HepG2 (cell line): ENCODE results near the gene PIGR. TPM values are rescaled to one million over a fixed set of nuclear protein-coding genes. Genes with fewer than 3 reads are reported as not detected.
A peak's percentile ranks its signal among the peaks of the same experiment; 100 is the strongest.

ENCODE experiments used
- DR1 ChIP-seq: sonication (generic); formaldehyde crosslinking; IDR thresholded peaks from 2 replicates; pipeline ENCODE4 v1.8.0; 2021; ENCODE audit warnings: mild to moderate bottlenecking, missing genetic modification reagents, inconsistent platforms
- MED1 ChIP-seq: sonication (generic); formaldehyde crosslinking; IDR thresholded peaks from 2 replicates; pipeline ENCODE4 v1.4.0; 2020; ENCODE audit warnings: missing genetic modification reagents
- MTF1 ChIP-seq: sonication (generic); formaldehyde crosslinking; IDR thresholded peaks from 2 replicates; pipeline ENCODE4 v1.5.0; 2020; ENCODE audit warnings: missing genetic modification reagents
- NFIB ChIP-seq: sonication (generic); formaldehyde crosslinking; IDR thresholded peaks from 2 replicates; pipeline ENCODE4 v1.9.0; 2021; ENCODE audit warnings: missing genetic modification reagents, mild to moderate bottlenecking, borderline replicate concordance
- NFKBIZ ChIP-seq: IDR thresholded peaks from 2 replicates; pipeline ENCODE4 v1.6.1; 2018; ENCODE audit warnings: missing genetic modification reagents, missing compliant biosample characterization
- NKX3-1 ChIP-seq: sonication (generic); formaldehyde crosslinking; IDR thresholded peaks from 2 replicates; pipeline ENCODE4 v1.5.0; 2020; ENCODE audit warnings: missing genetic modification reagents
- NR2F6 ChIP-seq, 2 experiments: IDR thresholded peaks; 2 replicates each; pipeline ENCODE4 v1.6.1; 2016; ENCODE audit warnings: antibody characterized with exemption in 1 of 2, mild to moderate bottlenecking in 1 of 2
- PITX1 ChIP-seq: sonication (generic); formaldehyde crosslinking; IDR thresholded peaks from 2 replicates; pipeline ENCODE4 v1.5.1; 2020; ENCODE audit warnings: mild to moderate bottlenecking, missing genetic modification reagents
- SOX6 ChIP-seq, 2 experiments: fragments of 450-650 bp in 1 of 2; sonication (generic) in 1 of 2; formaldehyde crosslinking in 1 of 2; IDR thresholded peaks; 2 replicates each; pipeline versions ENCODE4 v1.4.0 to v1.6.1; 2017 to 2020; ENCODE audit warnings: antibody characterized with exemption in 1 of 2, mild to moderate bottlenecking in 1 of 2, missing genetic modification reagents in 1 of 2
- STAT5B ChIP-seq: sonication (generic); formaldehyde crosslinking; IDR thresholded peaks from 2 replicates; pipeline ENCODE4 v1.4.0; 2020; ENCODE audit warnings: missing genetic modification reagents
- TBX2 ChIP-seq: sonication (generic); formaldehyde crosslinking; IDR thresholded peaks from 2 replicates; pipeline ENCODE4 v1.5.0; 2020; ENCODE audit warnings: missing genetic modification reagents, mild to moderate bottlenecking, borderline replicate concordance
- ZNF256 ChIP-seq: sonication (generic); formaldehyde crosslinking; conservative IDR thresholded peaks from 2 replicates; pipeline ENCODE4 v1.4.0; 2020; ENCODE audit warnings: missing genetic modification reagents
- ZNF343 ChIP-seq: sonication (generic); formaldehyde crosslinking; IDR thresholded peaks from 2 replicates; pipeline ENCODE4 v1.4.0; 2020; ENCODE audit warnings: mild to moderate bottlenecking, missing genetic modification reagents
- ZNF619 ChIP-seq: sonication (generic); formaldehyde crosslinking; IDR thresholded peaks from 2 replicates; pipeline ENCODE4 v1.4.0; 2020; ENCODE audit warnings: mild to moderate bottlenecking, missing genetic modification reagents
- polyA plus RNA-seq, 8 experiments: library from polyadenylated mRNA; depleted of rRNA in 3 of 8; stranded (reverse) in 7 of 8; unstranded in 1 of 8; fragments of >200 nt; fragmentation: Illumina TruSeq in 4 of 8; extraction: Trizol in 4 of 8; gene quantifications; 2 replicates each; pipeline versions ENCODE4 v1.2.1 to v1.2.3, GENCODE V29; 2011 to 2016; ENCODE audit warnings: low read depth in 4 of 8, missing spikeins in 1 of 8, mixed read lengths in 1 of 8; ENCODE audit not compliant: insufficient read depth in 1 of 8
- total RNA-seq, 5 experiments: library from RNA; depleted of rRNA; stranded (reverse); fragments of >200 nt; fragmentation: Illumina TruSeq; extraction: Trizol; gene quantifications; 2 replicates each; pipeline ENCODE4 v1.2.3, GENCODE V29; 2016; ENCODE audit warnings: low read depth in 1 of 5
- TF ChIP-seq, protein P1 (sequence below): sonication (generic); formaldehyde crosslinking; IDR thresholded peaks from 2 replicates; pipeline ENCODE4 v1.4.0; 2020; ENCODE audit warnings: missing genetic modification reagents
- TF ChIP-seq, protein P2 (sequence below): sonication (generic); formaldehyde crosslinking; IDR thresholded peaks from 2 replicates; pipeline ENCODE4 v1.4.0; 2020; ENCODE audit warnings: missing genetic modification reagents; ENCODE audit errors: not compliant biosample characterization
- TF ChIP-seq, protein P3 (sequence below): IDR thresholded peaks from 2 replicates; pipeline ENCODE4 v1.6.1; 2016; ENCODE audit warnings: missing biosample characterization, missing genetic modification reagents, low read depth
- TF ChIP-seq, protein P4 (sequence below): sonication (generic); formaldehyde crosslinking; conservative IDR thresholded peaks from 2 replicates; pipeline ENCODE4 v1.8.0; 2022; ENCODE audit warnings: low read depth, missing genetic modification reagents
- TF ChIP-seq, protein P5 (sequence below): sonication (generic); formaldehyde crosslinking; IDR thresholded peaks from 2 replicates; pipeline ENCODE4 v1.5.1; 2020; ENCODE audit warnings: mild to moderate bottlenecking, missing genetic modification reagents, borderline replicate concordance

The PIGR gene
- total and polyA plus RNA-seq, 2 of the 13 experiments (the other 11 are each of a cell fraction or from before 2014, with no cell fraction given), result not detected

DNA sequence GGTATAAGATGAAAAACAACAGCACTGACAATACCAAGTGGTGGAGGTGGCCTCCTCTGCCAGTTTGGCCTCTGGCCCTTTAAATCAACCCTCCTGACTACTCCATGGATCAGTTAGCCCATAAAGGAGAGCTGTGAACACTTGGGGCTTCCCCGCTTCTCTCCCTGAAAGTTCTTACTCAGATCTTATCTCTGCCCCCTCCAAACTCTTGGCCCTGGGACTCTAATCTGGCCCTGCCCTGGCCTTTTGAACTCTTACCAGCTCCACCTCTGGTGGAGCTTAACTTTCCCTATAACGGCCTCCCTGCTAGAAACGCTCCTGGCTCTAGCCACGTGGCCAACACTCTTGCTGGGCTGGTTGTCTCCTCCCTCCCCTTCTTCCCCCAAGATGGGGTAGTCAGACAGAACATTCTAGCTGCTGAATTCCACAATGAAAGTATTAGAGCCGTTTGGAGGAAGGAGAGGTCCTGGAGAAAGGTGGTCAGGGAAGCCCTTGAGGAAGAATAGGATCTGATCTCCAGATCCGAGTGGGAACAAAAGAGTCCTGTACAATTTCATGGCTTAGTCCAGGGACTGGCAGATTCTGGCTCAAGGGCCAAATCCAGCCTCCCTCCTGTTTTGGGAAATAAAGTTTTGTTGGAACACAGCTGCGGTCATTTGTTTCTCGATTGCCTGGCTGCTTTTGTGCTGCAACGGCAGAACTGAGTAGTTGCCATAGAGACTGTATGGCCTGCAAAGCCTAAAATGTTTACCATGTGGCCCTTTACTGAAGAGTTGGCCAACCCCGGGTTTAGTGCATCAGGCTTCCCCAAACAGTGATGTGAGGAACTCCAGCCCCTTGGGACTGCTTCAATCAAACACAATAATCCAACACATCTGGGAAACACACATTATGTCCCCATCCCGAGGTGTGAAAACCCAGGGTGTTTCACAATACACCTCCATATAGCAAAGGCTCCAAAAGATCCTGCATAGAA, 9.5 kb upstream of the PIGR start (continued):
- no peak for TF ChIP-seq NKX3-1 (CRISPR knock-in tag)
- TF ChIP-seq, protein P1, sequence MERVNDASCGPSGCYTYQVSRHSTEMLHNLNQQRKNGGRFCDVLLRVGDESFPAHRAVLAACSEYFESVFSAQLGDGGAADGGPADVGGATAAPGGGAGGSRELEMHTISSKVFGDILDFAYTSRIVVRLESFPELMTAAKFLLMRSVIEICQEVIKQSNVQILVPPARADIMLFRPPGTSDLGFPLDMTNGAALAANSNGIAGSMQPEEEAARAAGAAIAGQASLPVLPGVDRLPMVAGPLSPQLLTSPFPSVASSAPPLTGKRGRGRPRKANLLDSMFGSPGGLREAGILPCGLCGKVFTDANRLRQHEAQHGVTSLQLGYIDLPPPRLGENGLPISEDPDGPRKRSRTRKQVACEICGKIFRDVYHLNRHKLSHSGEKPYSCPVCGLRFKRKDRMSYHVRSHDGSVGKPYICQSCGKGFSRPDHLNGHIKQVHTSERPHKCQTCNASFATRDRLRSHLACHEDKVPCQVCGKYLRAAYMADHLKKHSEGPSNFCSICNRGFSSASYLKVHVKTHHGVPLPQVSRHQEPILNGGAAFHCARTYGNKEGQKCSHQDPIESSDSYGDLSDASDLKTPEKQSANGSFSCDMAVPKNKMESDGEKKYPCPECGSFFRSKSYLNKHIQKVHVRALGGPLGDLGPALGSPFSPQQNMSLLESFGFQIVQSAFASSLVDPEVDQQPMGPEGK (CRISPR knock-in tag), result no peak
- TF ChIP-seq MTF1 (CRISPR knock-in tag), result no peak
- no peak for TF ChIP-seq ZNF619 (CRISPR knock-in tag)
- TF ChIP-seq NFIB (CRISPR knock-in tag), result no peak
- no peak for TF ChIP-seq STAT5B (CRISPR knock-in tag)
- TF ChIP-seq MED1 (CRISPR knock-in tag), result no peak
- no peak for TF ChIP-seq SOX6 (IDR thresholded peaks at IDR 0.05)
- TF ChIP-seq SOX6 (CRISPR knock-in tag; IDR thresholded peaks at IDR 0.05), result no peak
- no peak for TF ChIP-seq NFKBIZ (CRISPR knock-in tag)
- TF ChIP-seq, protein P2, sequence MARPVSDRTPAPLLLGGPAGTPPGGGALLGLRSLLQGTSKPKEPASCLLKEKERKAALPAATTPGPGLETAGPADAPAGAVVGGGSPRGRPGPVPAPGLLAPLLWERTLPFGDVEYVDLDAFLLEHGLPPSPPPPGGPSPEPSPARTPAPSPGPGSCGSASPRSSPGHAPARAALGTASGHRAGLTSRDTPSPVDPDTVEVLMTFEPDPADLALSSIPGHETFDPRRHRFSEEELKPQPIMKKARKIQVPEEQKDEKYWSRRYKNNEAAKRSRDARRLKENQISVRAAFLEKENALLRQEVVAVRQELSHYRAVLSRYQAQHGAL (CRISPR knock-in tag), result no peak
- TF ChIP-seq, protein P3, sequence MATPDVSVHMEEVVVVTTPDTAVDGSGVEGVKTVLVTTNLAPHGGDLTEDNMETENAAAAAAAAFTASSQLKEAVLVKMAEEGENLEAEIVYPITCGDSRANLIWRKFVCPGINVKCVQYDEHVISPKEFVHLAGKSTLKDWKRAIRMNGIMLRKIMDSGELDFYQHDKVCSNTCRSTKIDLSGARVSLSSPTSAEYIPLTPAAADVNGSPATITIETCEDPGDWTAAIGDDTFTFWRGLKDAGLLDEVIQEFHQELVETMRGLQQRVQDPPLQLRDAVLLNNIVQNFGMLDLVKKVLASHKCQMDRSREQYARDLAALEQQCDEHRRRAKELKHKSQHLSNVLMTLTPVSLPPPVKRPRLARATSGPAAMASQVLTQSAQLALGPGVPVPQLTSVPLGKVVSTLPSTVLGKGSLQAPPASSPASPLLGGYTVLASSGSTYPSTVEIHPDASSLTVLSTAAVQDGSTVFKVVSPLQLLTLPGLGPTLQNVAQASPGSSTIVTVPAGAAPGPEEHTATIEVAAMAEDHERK (CRISPR knock-in tag), result no peak
- TF ChIP-seq ZNF256 (CRISPR knock-in tag), result no peak
- TF ChIP-seq TBX2 (CRISPR knock-in tag), result 0 out of 2 replicates have a peak, but pooled peaks have one; percentile 29
- TF ChIP-seq, protein P4, sequence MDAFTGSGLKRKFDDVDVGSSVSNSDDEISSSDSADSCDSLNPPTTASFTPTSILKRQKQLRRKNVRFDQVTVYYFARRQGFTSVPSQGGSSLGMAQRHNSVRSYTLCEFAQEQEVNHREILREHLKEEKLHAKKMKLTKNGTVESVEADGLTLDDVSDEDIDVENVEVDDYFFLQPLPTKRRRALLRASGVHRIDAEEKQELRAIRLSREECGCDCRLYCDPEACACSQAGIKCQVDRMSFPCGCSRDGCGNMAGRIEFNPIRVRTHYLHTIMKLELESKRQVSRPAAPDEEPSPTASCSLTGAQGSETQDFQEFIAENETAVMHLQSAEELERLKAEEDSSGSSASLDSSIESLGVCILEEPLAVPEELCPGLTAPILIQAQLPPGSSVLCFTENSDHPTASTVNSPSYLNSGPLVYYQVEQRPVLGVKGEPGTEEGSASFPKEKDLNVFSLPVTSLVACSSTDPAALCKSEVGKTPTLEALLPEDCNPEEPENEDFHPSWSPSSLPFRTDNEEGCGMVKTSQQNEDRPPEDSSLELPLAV (CRISPR knock-in tag), result no peak
- TF ChIP-seq ZNF343, result no peak
- TF ChIP-seq, protein P5, sequence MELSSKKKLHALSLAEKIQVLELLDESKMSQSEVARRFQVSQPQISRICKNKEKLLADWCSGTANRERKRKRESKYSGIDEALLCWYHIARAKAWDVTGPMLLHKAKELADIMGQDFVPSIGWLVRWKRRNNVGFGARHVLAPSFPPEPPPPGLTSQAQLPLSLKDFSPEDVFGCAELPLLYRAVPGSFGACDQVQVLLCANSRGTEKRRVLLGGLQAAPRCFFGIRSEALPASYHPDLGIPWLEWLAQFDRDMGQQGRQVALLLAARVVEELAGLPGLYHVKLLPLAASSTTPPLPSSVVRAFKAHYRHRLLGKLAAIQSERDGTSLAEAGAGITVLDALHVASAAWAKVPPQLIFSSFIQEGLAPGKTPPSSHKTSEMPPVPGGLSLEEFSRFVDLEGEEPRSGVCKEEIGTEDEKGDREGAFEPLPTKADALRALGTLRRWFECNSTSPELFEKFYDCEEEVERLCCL, result no peak
- TF ChIP-seq NR2F6 (IDR thresholded peaks at IDR 0.05), result peak; percentile 43; the same call in 1 of the 2 replicates
- TF ChIP-seq NR2F6 (CRISPR knock-in tag; IDR thresholded peaks at IDR 0.05), result 0 out of 2 replicates have a peak, but pooled peaks have one; percentile 41
- peak; percentile 23; the same call in 1 of the 2 replicates for TF ChIP-seq PITX1 (CRISPR knock-in tag)
- no peak for TF ChIP-seq DR1
